Fibroblast of villous mesenchyme (primary cell): ENCODE data around the gene LPCAT2. TPM values are rescaled to one million over a fixed set of nuclear protein-coding genes. Genes with fewer than 3 reads are reported as not detected.

Experiments
- DNase-seq: peaks from one replicate; pipeline ENCODE4 v3.0.0-alpha.2; 2010; ENCODE audit warnings: low read depth
- H3K4me3 ChIP-seq: 2 replicates; pipeline ENCODE4 v1.5.1; 2011; ENCODE audit warnings: low read depth, mild to moderate bottlenecking, low read length
- CTCF ChIP-seq: IDR thresholded peaks from 2 replicates; pipeline ENCODE4 v1.5.1; 2012; ENCODE audit warnings: low read depth, mild to moderate bottlenecking, low read length; ENCODE audit not compliant: insufficient read depth
- total RNA-seq: library from RNA; depleted of rRNA; stranded (reverse); fragments of >200 nt; gene quantifications from 2 replicates; pipeline ENCODE4 v1.2.3, GENCODE V29; 2012

The LPCAT2 gene
- total RNA-seq, 1 donor: 54.8 TPM

GRCh38 chr16:55510185-55510805 lies 1.4 kb downstream of the LPCAT2 start:
- no peak for TF ChIP-seq CTCF
- DNase-seq: no peak
- H3K4me3 ChIP-seq: peak overlapping the region; percentile 80

GRCh38 chr16:55512941-55513340 lies 4.1 kb downstream of the LPCAT2 start:
- no peak overlapping the region for H3K4me3 ChIP-seq
- no peak for DNase-seq
- TF ChIP-seq CTCF: no peak

- DNase-seq: no peak
- no peak overlapping the region for H3K4me3 ChIP-seq
- peak; percentile 38 for TF ChIP-seq CTCF
These were observed 4.7 kb downstream of the LPCAT2 start for GRCh38 chr16:55513616-55514015.

- no peak for DNase-seq
- H3K4me3 ChIP-seq: no peak overlapping the region
These were observed 6.2 kb downstream of the LPCAT2 start for GRCh38 chr16:55515111-55515510.

GRCh38 chr16:55521792-55522191 lies 12.9 kb downstream of the LPCAT2 start:
- TF ChIP-seq CTCF: no peak
- H3K4me3 ChIP-seq: no peak overlapping the region
- DNase-seq: no peak

More at GRCh38 chr16:55515111-55515510, 6.2 kb downstream of the LPCAT2 start:
- no peak for TF ChIP-seq CTCF

- H3K4me3 ChIP-seq: no peak overlapping the region
- TF ChIP-seq CTCF: no peak
- DNase-seq: no peak
These were observed 17.6 kb downstream of the LPCAT2 start for GRCh38 chr16:55526441-55526840.

GRCh38 chr16:55527885-55528284 lies 19.0 kb downstream of the LPCAT2 start:
- no peak for TF ChIP-seq CTCF
- no peak overlapping the region for H3K4me3 ChIP-seq
- DNase-seq: no peak
